ENCODE measurements around the gene RXRA. TPM values are rescaled to one million over a fixed set of nuclear protein-coding genes. Genes with fewer than 3 reads are reported as not detected.
A peak's percentile ranks its signal among the peaks of the same experiment; 100 is the strongest.

Gene RXRA
- total and polyA plus RNA-seq, 2 of the 13 experiments (the other 11 are each of a cell fraction or from before 2014, with no cell fraction given), result 18.9 to 29.2 TPM

DNA sequence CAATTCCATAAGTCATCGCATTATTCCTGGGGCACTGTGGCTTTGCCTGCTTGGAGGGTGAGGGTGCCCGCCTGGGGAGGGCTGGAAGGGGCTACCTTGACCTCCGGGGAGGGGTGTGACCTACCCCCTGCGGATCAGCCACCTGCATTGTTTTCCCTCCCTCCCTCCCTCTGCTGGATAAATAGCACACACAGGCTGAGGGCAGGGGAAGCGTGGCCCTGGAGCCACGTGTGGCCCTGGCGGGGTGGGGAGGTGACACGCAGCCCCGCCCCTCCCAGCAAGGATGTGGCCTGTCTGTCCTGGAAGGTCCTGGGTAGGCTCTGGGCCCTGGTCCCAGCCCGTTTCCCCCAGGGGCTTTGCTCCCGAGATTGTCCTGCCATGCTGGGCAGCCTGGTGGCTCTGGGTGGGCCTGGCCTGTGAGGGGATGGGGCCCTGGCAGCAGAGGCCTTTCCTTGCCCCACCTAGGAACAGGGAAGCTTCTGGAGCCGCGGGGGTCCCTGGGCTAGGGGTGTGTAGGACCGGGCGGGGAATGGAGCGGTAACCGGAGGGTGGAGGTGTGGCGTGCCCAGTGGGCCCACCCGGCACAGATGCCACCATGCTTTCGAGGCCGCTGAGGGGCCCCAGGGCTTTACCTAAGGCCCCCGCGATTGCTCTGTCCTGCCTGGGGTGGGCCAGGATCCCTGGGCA is 33.4 kb downstream of the RXRA start (continued):
- TF ChIP-seq, protein P1, sequence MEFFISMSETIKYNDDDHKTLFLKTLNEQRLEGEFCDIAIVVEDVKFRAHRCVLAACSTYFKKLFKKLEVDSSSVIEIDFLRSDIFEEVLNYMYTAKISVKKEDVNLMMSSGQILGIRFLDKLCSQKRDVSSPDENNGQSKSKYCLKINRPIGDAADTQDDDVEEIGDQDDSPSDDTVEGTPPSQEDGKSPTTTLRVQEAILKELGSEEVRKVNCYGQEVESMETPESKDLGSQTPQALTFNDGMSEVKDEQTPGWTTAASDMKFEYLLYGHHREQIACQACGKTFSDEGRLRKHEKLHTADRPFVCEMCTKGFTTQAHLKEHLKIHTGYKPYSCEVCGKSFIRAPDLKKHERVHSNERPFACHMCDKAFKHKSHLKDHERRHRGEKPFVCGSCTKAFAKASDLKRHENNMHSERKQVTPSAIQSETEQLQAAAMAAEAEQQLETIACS (CRISPR knock-in tag; IDR thresholded peaks at IDR 0.05), result no peak
- no peak for TF ChIP-seq KDM5A (IDR thresholded peaks at IDR 0.05; ENCODE audit: borderline replicate concordance, low read length)
- TF ChIP-seq, protein P2, sequence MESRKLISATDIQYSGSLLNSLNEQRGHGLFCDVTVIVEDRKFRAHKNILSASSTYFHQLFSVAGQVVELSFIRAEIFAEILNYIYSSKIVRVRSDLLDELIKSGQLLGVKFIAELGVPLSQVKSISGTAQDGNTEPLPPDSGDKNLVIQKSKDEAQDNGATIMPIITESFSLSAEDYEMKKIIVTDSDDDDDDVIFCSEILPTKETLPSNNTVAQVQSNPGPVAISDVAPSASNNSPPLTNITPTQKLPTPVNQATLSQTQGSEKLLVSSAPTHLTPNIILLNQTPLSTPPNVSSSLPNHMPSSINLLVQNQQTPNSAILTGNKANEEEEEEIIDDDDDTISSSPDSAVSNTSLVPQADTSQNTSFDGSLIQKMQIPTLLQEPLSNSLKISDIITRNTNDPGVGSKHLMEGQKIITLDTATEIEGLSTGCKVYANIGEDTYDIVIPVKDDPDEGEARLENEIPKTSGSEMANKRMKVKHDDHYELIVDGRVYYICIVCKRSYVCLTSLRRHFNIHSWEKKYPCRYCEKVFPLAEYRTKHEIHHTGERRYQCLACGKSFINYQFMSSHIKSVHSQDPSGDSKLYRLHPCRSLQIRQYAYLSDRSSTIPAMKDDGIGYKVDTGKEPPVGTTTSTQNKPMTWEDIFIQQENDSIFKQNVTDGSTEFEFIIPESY (CRISPR knock-in tag; IDR thresholded peaks at IDR 0.05), result peak; percentile 90
- TF ChIP-seq HNRNPUL1 (IDR thresholded peaks at IDR 0.05; ENCODE audit: low read depth, low read length), result no peak
- no peak for TF ChIP-seq ZNF350 (CRISPR knock-in tag; IDR thresholded peaks at IDR 0.05; ENCODE audit: borderline replicate concordance, low read depth)
- no peak for TF ChIP-seq NR2C2 (CRISPR knock-in tag; IDR thresholded peaks at IDR 0.05; ENCODE audit: borderline replicate concordance)
- no peak for TF ChIP-seq FOSL1 (CRISPR knock-in tag; IDR thresholded peaks at IDR 0.05; ENCODE audit: borderline replicate concordance)
- no peak for TF ChIP-seq PHF8 (CRISPR knock-in tag; IDR thresholded peaks at IDR 0.05)

DNA sequence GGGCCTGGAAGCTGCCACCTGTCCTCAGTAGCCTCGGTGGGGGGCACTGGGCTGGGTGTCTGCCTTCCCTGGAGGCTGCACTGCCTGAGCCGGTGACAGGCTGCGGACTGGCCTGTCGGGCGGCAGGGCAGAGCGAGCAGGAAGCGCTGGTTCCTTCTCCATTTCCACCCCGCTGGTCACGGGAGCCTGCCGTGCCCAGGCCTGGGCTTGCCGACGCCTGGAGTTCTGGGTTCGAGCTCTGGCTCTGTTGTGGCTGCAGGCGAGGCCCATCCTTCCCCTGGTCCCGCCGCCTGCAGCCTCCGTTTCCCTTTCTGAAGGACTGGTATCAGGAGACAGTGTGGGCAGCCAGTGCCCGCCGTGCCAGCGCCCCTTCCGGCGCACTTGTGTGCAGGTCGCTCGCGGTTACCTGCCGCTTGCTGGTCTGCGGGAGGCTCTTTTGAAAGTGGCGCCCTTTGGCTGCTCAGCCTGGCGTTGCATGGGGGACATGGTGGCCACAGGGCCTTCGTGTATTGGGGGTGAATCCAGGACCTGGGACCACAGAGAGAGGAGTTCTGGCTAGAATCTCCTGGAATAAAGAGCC is 34.0 kb downstream of the RXRA start:
- Histone ChIP-seq H3K36me3 (replicated peaks in 1 of 2; ENCODE audit: control insufficient read depth in 1 of 2, insufficient read depth in 2 of 2, low read length in 2 of 2) (no peaks in the 10 kb centered on the region), H3K4me1 (ENCODE audit: insufficient read depth, low read length) (peaks cover 71% of the 10 kb centered on the region), H2AFZ (ENCODE audit: low read length) (no peak overlapping the region), H4K20me1 (ENCODE audit: insufficient read depth, low read length) (peaks cover 58% of the 10 kb centered on the region), H3K27ac (ENCODE audit: extremely low read length, insufficient read depth, low read length) (no peak overlapping the region), H3K4me2 (ENCODE audit: low read depth, low read length) (no peak overlapping the region), H3K79me2 (ENCODE audit: insufficient read depth, low read length) (peaks cover 65% of the 10 kb centered on the region), H3K9me3 (ENCODE audit: low read length) (no peaks in the 10 kb centered on the region), H3K4me3 (replicated peaks in 1 of 3; ENCODE audit: insufficient read depth in 1 of 3, low read depth in 2 of 3, low read length in 3 of 3) (no peak overlapping the region), H3K9ac (ENCODE audit: insufficient read depth, low read depth, low read length) (no peak overlapping the region), H3K27me3 (ENCODE audit: control insufficient read depth in 1 of 2, insufficient read depth in 2 of 2, low read length in 2 of 2) (no peaks in the 10 kb centered on the region)
- 80% methylated on average over 1 of the region's 30 CpGs for WGBS (ENCODE audit: low lambda C conversion rate)
- TF ChIP-seq, protein P3, sequence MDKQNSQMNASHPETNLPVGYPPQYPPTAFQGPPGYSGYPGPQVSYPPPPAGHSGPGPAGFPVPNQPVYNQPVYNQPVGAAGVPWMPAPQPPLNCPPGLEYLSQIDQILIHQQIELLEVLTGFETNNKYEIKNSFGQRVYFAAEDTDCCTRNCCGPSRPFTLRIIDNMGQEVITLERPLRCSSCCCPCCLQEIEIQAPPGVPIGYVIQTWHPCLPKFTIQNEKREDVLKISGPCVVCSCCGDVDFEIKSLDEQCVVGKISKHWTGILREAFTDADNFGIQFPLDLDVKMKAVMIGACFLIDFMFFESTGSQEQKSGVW (CRISPR knock-in tag; IDR thresholded peaks at IDR 0.05; ENCODE audit: borderline replicate concordance), result no peak
- TF ChIP-seq HNRNPL (IDR thresholded peaks at IDR 0.05; ENCODE audit: low read depth, low read length) (0 out of 2 replicates have a peak, but pooled peaks have one; percentile 22), AGO2 (optimal IDR thresholded peaks at IDR 0.05; ENCODE audit: low read depth, low read length) (peak; percentile 15)
- intact Hi-C loops (cut with micrococcal nuclease; ENCODE audit: unreplicated experiment), result loop anchor here (5.0 kb wide), 1 partner anchor 188 kb away; no protein-coding TSS in a partner anchor
- no TSS peak for BruUV-seq (replicated peaks)
- CTCF ChIA-PET (ENCODE audit: low intra/inter-chr PET ratio, low total read pairs), result no interaction called here
- in situ Hi-C loops (cut with HindIII; ENCODE audit: extremely low pct_ligation_motif_present, low pct_unique_long_range_greater_than_20kb), result no loop called here
- FAIRE-seq (no peak), DNase-seq (ENCODE audit: low spot score) (no peak), ATAC-seq (no peak)
- POLR2A ChIA-PET, result no interaction called here
